Activated naive CD8-positive, alpha-beta T cell (primary cell): ENCODE measurements around the gene TBC1D3B.

Experiments used
- H3K27ac Mint-ChIP-seq: one replicate; pipeline ENCODE4 v1.8.0; 2021; ENCODE audit warnings: mixed read lengths
- H3K27me3 Mint-ChIP-seq: one replicate; pipeline ENCODE4 v1.8.0; 2021; ENCODE audit warnings: mixed read lengths
- H3K36me3 Mint-ChIP-seq: one replicate; pipeline ENCODE4 v1.8.0; 2021; ENCODE audit warnings: mixed read lengths
- H3K4me1 Mint-ChIP-seq: one replicate; pipeline ENCODE4 v1.8.0; 2021; ENCODE audit warnings: low read depth, mixed read lengths
- H3K4me3 Mint-ChIP-seq: one replicate; pipeline ENCODE4 v1.8.0; 2021; ENCODE audit warnings: mild to moderate bottlenecking, mixed read lengths
- H3K9me3 Mint-ChIP-seq: one replicate; pipeline ENCODE4 v1.8.0; 2021; ENCODE audit warnings: low read depth, mixed read lengths

The TBC1D3B gene

GRCh38 chr17:36152639-36153120 is 23.8 kb downstream of the TBC1D3B start:
- no peak overlapping the region for H3K4me3 Mint-ChIP-seq
- no peaks in the 10 kb centered on the region for H3K9me3 Mint-ChIP-seq
- no peak overlapping the region for H3K27ac Mint-ChIP-seq
- H3K36me3 Mint-ChIP-seq, result no peaks in the 10 kb centered on the region
- H3K27me3 Mint-ChIP-seq, result peaks cover 6% of the 10 kb centered on the region
- peaks cover 5% of the 10 kb centered on the region for H3K4me1 Mint-ChIP-seq

- peaks cover 6% of the 10 kb centered on the region for H3K27me3 Mint-ChIP-seq
- no peak overlapping the region for H3K4me3 Mint-ChIP-seq
- no peaks in the 10 kb centered on the region for H3K9me3 Mint-ChIP-seq
- H3K4me1 Mint-ChIP-seq, result peaks cover 5% of the 10 kb centered on the region
- no peak overlapping the region for H3K27ac Mint-ChIP-seq
- H3K36me3 Mint-ChIP-seq, result no peaks in the 10 kb centered on the region
These were observed 24.4 kb downstream of the TBC1D3B start for GRCh38 chr17:36151891-36152638.

GRCh38 chr17:36149296-36149820 is 27.1 kb downstream of the TBC1D3B start:
- Mint-ChIP-seq H3K9me3 (no peaks in the 10 kb centered on the region), H3K27ac (no peak overlapping the region), H3K36me3 (no peaks in the 10 kb centered on the region), H3K27me3 (peaks cover 6% of the 10 kb centered on the region), H3K4me1 (peaks cover 5% of the 10 kb centered on the region), H3K4me3 (no peak overlapping the region)

GRCh38 chr17:36148559-36149295 is 27.7 kb downstream of the TBC1D3B start:
- Mint-ChIP-seq H3K4me3 (no peak overlapping the region), H3K27me3 (peaks cover 6% of the 10 kb centered on the region), H3K9me3 (no peaks in the 10 kb centered on the region), H3K4me1 (peaks cover 5% of the 10 kb centered on the region), H3K27ac (no peak overlapping the region), H3K36me3 (no peaks in the 10 kb centered on the region)

- Mint-ChIP-seq H3K4me3 (no peak overlapping the region), H3K9me3 (no peaks in the 10 kb centered on the region), H3K27ac (no peak overlapping the region), H3K36me3 (no peaks in the 10 kb centered on the region), H3K4me1 (peaks cover 5% of the 10 kb centered on the region), H3K27me3 (peaks cover 6% of the 10 kb centered on the region)
These were observed 28.8 kb downstream of the TBC1D3B start for GRCh38 chr17:36147601-36148000.

GRCh38 chr17:36144981-36145729 is 31.3 kb downstream of the TBC1D3B start:
- H3K27ac Mint-ChIP-seq, result no peak overlapping the region
- no peak overlapping the region for H3K4me3 Mint-ChIP-seq
- H3K9me3 Mint-ChIP-seq, result no peaks in the 10 kb centered on the region
- peaks cover 6% of the 10 kb centered on the region for H3K27me3 Mint-ChIP-seq
- H3K36me3 Mint-ChIP-seq, result no peaks in the 10 kb centered on the region
- peaks cover 5% of the 10 kb centered on the region for H3K4me1 Mint-ChIP-seq

GRCh38 chr17:36144014-36144413 is 32.4 kb downstream of the TBC1D3B start:
- Mint-ChIP-seq H3K27me3 (peaks cover 5% of the 10 kb centered on the region), H3K36me3 (no peaks in the 10 kb centered on the region), H3K4me1 (peaks cover 2% of the 10 kb centered on the region), H3K4me3 (no peak overlapping the region), H3K27ac (no peak overlapping the region), H3K9me3 (no peaks in the 10 kb centered on the region)

GRCh38 chr17:36142806-36143205 is 33.6 kb downstream of the TBC1D3B start:
- no peaks in the 10 kb centered on the region for H3K36me3 Mint-ChIP-seq
- H3K4me1 Mint-ChIP-seq, result no peaks in the 10 kb centered on the region
- no peak overlapping the region for H3K4me3 Mint-ChIP-seq
- peaks cover 1% of the 10 kb centered on the region for H3K27me3 Mint-ChIP-seq
- H3K9me3 Mint-ChIP-seq, result no peaks in the 10 kb centered on the region
- no peak overlapping the region for H3K27ac Mint-ChIP-seq

GRCh38 chr17:36142235-36142634 is 34.2 kb downstream of the TBC1D3B start:
- Mint-ChIP-seq H3K27me3 (peaks cover 1% of the 10 kb centered on the region), H3K4me3 (no peak overlapping the region), H3K36me3 (no peaks in the 10 kb centered on the region), H3K9me3 (no peaks in the 10 kb centered on the region), H3K27ac (no peak overlapping the region), H3K4me1 (no peaks in the 10 kb centered on the region)

GRCh38 chr17:36136439-36136838 is 40.0 kb downstream of the TBC1D3B start:
- H3K4me1 Mint-ChIP-seq, result no peaks in the 10 kb centered on the region
- H3K36me3 Mint-ChIP-seq, result no peaks in the 10 kb centered on the region
- H3K9me3 Mint-ChIP-seq, result no peaks in the 10 kb centered on the region
- no peak overlapping the region for H3K27ac Mint-ChIP-seq
- no peak overlapping the region for H3K4me3 Mint-ChIP-seq
- peaks cover 4% of the 10 kb centered on the region for H3K27me3 Mint-ChIP-seq

- Mint-ChIP-seq H3K4me3 (no peak overlapping the region), H3K4me1 (no peaks in the 10 kb centered on the region), H3K27ac (no peak overlapping the region)
These were observed 40.4 kb downstream of the TBC1D3B start for GRCh38 chr17:36136036-36136435.

GRCh38 chr17:36135465-36135864 is 41.0 kb downstream of the TBC1D3B start:
- Mint-ChIP-seq H3K4me3 (no peak overlapping the region), H3K9me3 (no peaks in the 10 kb centered on the region), H3K4me1 (no peaks in the 10 kb centered on the region), H3K36me3 (no peaks in the 10 kb centered on the region), H3K27me3 (peaks cover 4% of the 10 kb centered on the region), H3K27ac (no peak overlapping the region)

More at GRCh38 chr17:36136036-36136435, 40.4 kb downstream of the TBC1D3B start:
- Mint-ChIP-seq H3K36me3 (no peaks in the 10 kb centered on the region), H3K27me3 (peaks cover 4% of the 10 kb centered on the region), H3K9me3 (no peaks in the 10 kb centered on the region)

GRCh38 chr17:36133602-36134236 is 42.7 kb downstream of the TBC1D3B start:
- Mint-ChIP-seq H3K9me3 (no peaks in the 10 kb centered on the region), H3K4me1 (no peaks in the 10 kb centered on the region), H3K36me3 (no peaks in the 10 kb centered on the region), H3K4me3 (no peak overlapping the region), H3K27ac (no peak overlapping the region), H3K27me3 (peaks cover 5% of the 10 kb centered on the region)

GRCh38 chr17:36132421-36132831 is 44.0 kb downstream of the TBC1D3B start:
- H3K4me3 Mint-ChIP-seq, result no peak overlapping the region
- peaks cover 5% of the 10 kb centered on the region for H3K27me3 Mint-ChIP-seq
- no peaks in the 10 kb centered on the region for H3K4me1 Mint-ChIP-seq
- H3K9me3 Mint-ChIP-seq, result no peaks in the 10 kb centered on the region
- H3K36me3 Mint-ChIP-seq, result no peaks in the 10 kb centered on the region
- H3K27ac Mint-ChIP-seq, result no peak overlapping the region
